Measurements from ENCODE around the gene CRACR2B. TPM values are rescaled to one million over a fixed set of nuclear protein-coding genes. Genes with fewer than 3 reads are reported as not detected.

The CRACR2B gene
- total RNA-seq, 2 experiments from 2014 or later, result 0.33 TPM; not detected in 1

- TF ChIP-seq CTCF (IDR thresholded peaks at IDR 0.05), result no peak
- Histone ChIP-seq H3K4me3 (ENCODE audit: low read length) (no peak overlapping the region), H3K27me3 (ENCODE audit: control insufficient read depth in 1 of 2, insufficient read depth in 2 of 2, low read length in 2 of 2) (peaks cover 0 to 5% of the 10 kb centered on the region in 2 experiments), H3K9me3 (ENCODE audit: control insufficient read depth in 1 of 2, insufficient read depth in 1 of 2, low read length in 2 of 2) (peaks cover 0 to 5% of the 10 kb centered on the region in 2 experiments), H3K4me1 (ENCODE audit: insufficient read depth, low read length) (peaks cover 17% of the 10 kb centered on the region), H3K36me3 (ENCODE audit: insufficient read depth, low read length) (peaks cover 11% of the 10 kb centered on the region), H3K27ac (ENCODE audit: low read depth in 1 of 2, low read length in 2 of 2) (no peak overlapping the region)
- no peaks in the 10 kb centered on the region for H3K9me3 Mint-ChIP-seq
- H3K4me3 Mint-ChIP-seq, result no peak overlapping the region
- ChIA-PET POLR2A (no interaction called here), CTCF (no interaction called here)
- intact Hi-C loops (cut with DNase I, micrococcal nuclease), result no loop called here
- peaks cover 8% of the 10 kb centered on the region for H3K4me1 Mint-ChIP-seq (ENCODE audit: low read depth)
- H3K27ac Mint-ChIP-seq, result no peak overlapping the region
- DNase-seq (no peak), ATAC-seq (ENCODE audit: poor library complexity) (no peak)
- no peaks in the 10 kb centered on the region for H3K27me3 Mint-ChIP-seq
- peaks cover 4% of the 10 kb centered on the region for H3K36me3 Mint-ChIP-seq (ENCODE audit: low read depth)
These were observed 40.5 kb upstream of the CRACR2B start for GRCh38 chr11:787084-787675.

- H3K27me3 Mint-ChIP-seq, result no peaks in the 10 kb centered on the region
- H3K27ac Mint-ChIP-seq, result no peak overlapping the region
- no peak overlapping the region for H3K4me3 Mint-ChIP-seq
- DNase-seq, result no peak
- Histone ChIP-seq H3K36me3 (ENCODE audit: insufficient read depth, low read length) (peaks cover 16% of the 10 kb centered on the region), H3K27me3 (ENCODE audit: control insufficient read depth in 1 of 2, insufficient read depth in 2 of 2, low read length in 2 of 2) (peaks cover 0 to 5% of the 10 kb centered on the region in 2 experiments), H3K4me1 (ENCODE audit: insufficient read depth, low read length) (peaks cover 17% of the 10 kb centered on the region), H3K4me3 (ENCODE audit: low read length) (no peak overlapping the region), H3K9me3 (ENCODE audit: control insufficient read depth in 1 of 2, insufficient read depth in 1 of 2, low read length in 2 of 2) (peaks cover 0 to 5% of the 10 kb centered on the region in 2 experiments), H3K27ac (ENCODE audit: low read depth in 1 of 2, low read length in 2 of 2) (no peak overlapping the region)
- ChIA-PET POLR2A (no interaction called here), CTCF (no interaction called here)
- no peak for ATAC-seq (ENCODE audit: poor library complexity)
- H3K9me3 Mint-ChIP-seq, result no peaks in the 10 kb centered on the region
- H3K4me1 Mint-ChIP-seq (ENCODE audit: low read depth), result peaks cover 8% of the 10 kb centered on the region
- no peak for TF ChIP-seq CTCF (IDR thresholded peaks at IDR 0.05)
- peaks cover 4% of the 10 kb centered on the region for H3K36me3 Mint-ChIP-seq (ENCODE audit: low read depth)
- intact Hi-C loops (cut with DNase I, micrococcal nuclease), result no loop called here
These were observed 39.6 kb upstream of the CRACR2B start for GRCh38 chr11:788009-788640.

- H3K4me1 Mint-ChIP-seq (ENCODE audit: low read depth), result no peaks in the 10 kb centered on the region
- TF ChIP-seq CTCF (IDR thresholded peaks at IDR 0.05), result no peak
- peaks cover 0 to 5% of the 10 kb centered on the region in 2 experiments for H3K27me3 ChIP-seq (ENCODE audit: control insufficient read depth in 1 of 2, insufficient read depth in 2 of 2, low read length in 2 of 2)
- no peak overlapping the region for H3K4me3 Mint-ChIP-seq
- no peaks in the 10 kb centered on the region for H3K27me3 Mint-ChIP-seq
- H3K9me3 Mint-ChIP-seq, result no peaks in the 10 kb centered on the region
- intact Hi-C loops (cut with DNase I, micrococcal nuclease), result no loop called here
- H3K36me3 Mint-ChIP-seq (ENCODE audit: low read depth), result peaks cover 4% of the 10 kb centered on the region
- H3K36me3 ChIP-seq (ENCODE audit: insufficient read depth, low read length), result peaks cover 26% of the 10 kb centered on the region
- H3K4me1 ChIP-seq (ENCODE audit: insufficient read depth, low read length), result peaks cover 20% of the 10 kb centered on the region
- ChIA-PET POLR2A (interaction anchor here (1.4 kb wide), 1 partner anchor 16 kb away, joined by 3 read pairs; the partner anchor contains the start of gene PIDD1), CTCF (no interaction called here)
- H3K27ac ChIP-seq (ENCODE audit: low read depth in 1 of 2, low read length in 2 of 2), result no peak overlapping the region
- H3K9me3 ChIP-seq (ENCODE audit: control insufficient read depth in 1 of 2, insufficient read depth in 1 of 2, low read length in 2 of 2), result peaks cover 0 to 5% of the 10 kb centered on the region in 2 experiments
- DNase-seq, result no peak
- no peak overlapping the region for H3K4me3 ChIP-seq (ENCODE audit: low read length)
- no peak overlapping the region for H3K27ac Mint-ChIP-seq
- no peak for ATAC-seq (ENCODE audit: poor library complexity)
These were observed 38.5 kb upstream of the CRACR2B start for GRCh38 chr11:788953-789940.
